ENCODE results near the gene CDA.
A peak's percentile ranks its signal among the peaks of the same experiment; 100 is the strongest.

CDA gene

DNA sequence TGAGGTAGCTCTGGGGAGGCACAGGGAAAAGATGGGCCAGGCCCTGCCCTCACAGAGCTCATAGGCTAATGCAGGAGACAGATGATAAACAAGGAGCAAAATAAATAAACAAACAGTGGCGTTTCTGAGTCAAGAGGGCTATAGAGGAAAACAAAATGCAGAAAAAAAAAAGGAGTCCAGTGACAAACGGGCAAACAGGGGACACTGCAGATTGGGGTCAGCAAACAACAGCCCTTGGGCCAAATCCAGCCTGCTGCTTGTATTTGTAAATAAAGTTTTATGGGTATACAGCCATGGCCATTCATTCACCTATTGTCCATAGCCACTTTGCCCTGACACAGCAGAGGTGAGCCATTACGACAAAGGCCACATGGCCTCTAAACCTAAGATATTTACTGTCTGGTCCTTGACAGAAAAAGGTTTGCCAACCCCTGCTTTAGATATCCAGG is 25.3 kb downstream of the CDA start:
- peaks cover 0 to 19% of the 10 kb centered on the region in 2 donors for H3K4me1 ChIP-seq (ENCODE audit: control insufficient read depth in 2 of 2, insufficient read depth in 2 of 2, low read length in 2 of 2)
- H3K27ac ChIP-seq (ENCODE audit: low read depth in 2 of 2, low read length in 2 of 2): peak overlapping the region; percentile 85 to 93
- no peaks in the 10 kb centered on the region for H3K36me3 ChIP-seq (ENCODE audit: control insufficient read depth in 2 of 2, insufficient read depth in 2 of 2, low read length in 2 of 2)
- peak overlapping the region in 1 of 2 donors; percentile 50 for H3K9ac ChIP-seq (ENCODE audit: low read depth in 1 of 2, low read length in 2 of 2)
- no peaks in the 10 kb centered on the region for H3K27me3 ChIP-seq (ENCODE audit: control insufficient read depth in 2 of 2, insufficient read depth in 2 of 2, low read length in 2 of 2)
- H3K9me3 ChIP-seq (ENCODE audit: control insufficient read depth in 2 of 2, low read length in 2 of 2): no peaks in the 10 kb centered on the region
- no peak overlapping the region for H3K4me3 ChIP-seq (ENCODE audit: low read length in 2 of 2)

DNA sequence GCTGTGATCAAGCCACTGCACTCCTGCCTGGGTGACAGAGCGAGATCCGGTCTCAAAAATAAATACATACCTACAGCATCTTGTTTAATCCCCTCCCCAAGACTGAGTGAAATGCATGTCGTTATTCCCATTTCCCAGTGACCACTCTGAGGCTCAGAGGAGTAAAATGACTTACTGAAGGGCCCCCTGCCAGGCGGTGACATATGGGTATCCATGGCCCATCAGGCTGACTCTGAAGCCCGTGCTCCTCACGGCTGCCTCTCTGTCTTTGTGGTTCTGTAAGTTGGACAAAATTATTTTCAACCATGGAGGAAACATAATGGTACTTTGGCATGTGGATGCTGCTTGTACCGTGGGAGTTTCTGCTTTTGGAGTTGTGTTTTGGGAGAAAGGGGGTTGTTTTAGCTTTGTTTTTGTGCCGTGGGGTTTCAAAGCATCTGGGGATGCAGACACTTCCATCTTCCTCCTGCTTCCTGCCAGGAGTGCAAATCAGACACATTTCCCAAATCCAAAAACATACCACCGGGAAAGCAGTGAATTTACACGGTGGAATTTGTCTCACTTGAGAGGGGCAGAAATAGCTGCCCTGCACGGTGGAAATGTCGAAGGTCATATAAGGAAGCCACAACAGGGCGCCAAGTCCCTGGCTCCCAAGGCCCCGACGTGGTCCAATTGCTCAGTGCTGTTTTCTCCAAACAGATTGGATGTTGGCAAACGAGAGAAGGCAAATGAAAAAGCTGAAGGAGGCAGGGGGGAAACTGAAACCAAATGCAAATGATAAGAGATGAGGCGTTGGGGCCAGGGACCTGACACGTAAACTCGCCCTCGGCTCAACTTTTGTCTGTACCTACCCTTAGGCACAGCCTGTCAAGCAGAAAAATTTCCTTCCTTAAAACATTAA is 27.3 kb downstream of the CDA start:
- Histone ChIP-seq H3K4me1 (ENCODE audit: control insufficient read depth in 2 of 2, insufficient read depth in 2 of 2, low read length in 2 of 2) (peaks cover 0 to 19% of the 10 kb centered on the region in 2 donors), H3K27me3 (ENCODE audit: control insufficient read depth in 2 of 2, insufficient read depth in 2 of 2, low read length in 2 of 2) (no peaks in the 10 kb centered on the region), H3K36me3 (ENCODE audit: control insufficient read depth in 2 of 2, insufficient read depth in 2 of 2, low read length in 2 of 2) (no peaks in the 10 kb centered on the region), H3K9ac (ENCODE audit: low read depth in 1 of 2, low read length in 2 of 2) (no peak overlapping the region), H3K9me3 (ENCODE audit: control insufficient read depth in 2 of 2, low read length in 2 of 2) (no peaks in the 10 kb centered on the region), H3K27ac (ENCODE audit: low read depth in 2 of 2, low read length in 2 of 2) (no peak overlapping the region), H3K4me3 (ENCODE audit: low read length in 2 of 2) (no peak overlapping the region)

DNA sequence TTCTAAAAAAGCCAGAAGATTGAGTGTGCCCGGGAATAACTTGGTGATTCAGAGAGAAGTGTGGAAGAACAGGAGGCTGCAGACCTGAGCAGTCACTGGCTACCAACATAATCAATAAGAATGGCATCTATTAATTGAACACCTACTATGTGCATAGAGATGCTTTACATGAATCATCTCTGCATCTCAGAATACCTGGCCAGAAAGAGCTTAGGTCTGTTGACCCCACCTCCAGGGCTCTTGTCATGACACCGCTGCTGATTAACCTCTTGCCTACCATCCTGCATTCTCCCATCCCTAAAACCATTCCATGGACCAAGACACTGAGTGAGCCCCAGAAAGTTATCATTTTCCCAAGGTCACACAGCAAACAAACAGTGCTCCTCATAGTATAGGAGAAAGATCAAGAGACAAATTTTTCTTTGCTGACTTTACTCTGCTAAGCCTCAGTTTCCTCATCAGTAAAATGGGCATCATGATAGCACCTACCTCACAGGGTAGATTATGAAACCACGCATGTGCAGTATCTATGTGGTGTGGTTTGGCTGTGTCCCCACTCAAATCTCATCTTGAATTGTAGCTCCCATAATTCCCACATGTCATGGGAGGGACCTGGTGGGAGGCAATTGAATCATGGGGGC is 28.1 kb downstream of the CDA start:
- Histone ChIP-seq H3K9me3 (ENCODE audit: control insufficient read depth in 2 of 2, low read length in 2 of 2) (no peaks in the 10 kb centered on the region), H3K27ac (ENCODE audit: low read depth in 2 of 2, low read length in 2 of 2) (no peak overlapping the region), H3K36me3 (ENCODE audit: control insufficient read depth in 2 of 2, insufficient read depth in 2 of 2, low read length in 2 of 2) (no peaks in the 10 kb centered on the region), H3K4me3 (ENCODE audit: low read length in 2 of 2) (no peak overlapping the region), H3K4me1 (ENCODE audit: control insufficient read depth in 2 of 2, insufficient read depth in 2 of 2, low read length in 2 of 2) (peaks cover 0 to 18% of the 10 kb centered on the region in 2 donors), H3K9ac (ENCODE audit: low read depth in 1 of 2, low read length in 2 of 2) (no peak overlapping the region), H3K27me3 (ENCODE audit: control insufficient read depth in 2 of 2, insufficient read depth in 2 of 2, low read length in 2 of 2) (no peaks in the 10 kb centered on the region)

DNA sequence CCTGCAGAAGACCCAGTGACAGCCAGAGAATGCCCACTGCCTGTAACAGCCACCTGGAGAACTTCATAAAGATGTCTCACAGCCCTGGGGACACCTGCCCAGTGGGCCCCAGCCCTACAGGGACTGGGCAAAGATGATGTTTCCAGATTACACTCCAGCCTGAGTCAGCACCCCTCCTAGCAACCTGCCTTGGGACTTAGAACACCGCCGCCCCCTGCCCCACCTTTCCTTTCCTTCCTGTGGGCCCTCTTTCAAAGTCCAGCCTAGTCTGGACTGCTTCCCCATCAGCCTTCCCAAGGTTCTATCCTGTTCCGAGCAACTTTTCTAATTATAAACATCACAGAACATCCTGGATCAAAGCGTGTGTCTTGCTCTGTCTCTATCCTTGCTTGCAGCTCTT is 29.7 kb downstream of the CDA start:
- no peaks in the 10 kb centered on the region for H3K36me3 ChIP-seq (ENCODE audit: control insufficient read depth in 2 of 2, insufficient read depth in 2 of 2, low read length in 2 of 2)
- no peak overlapping the region for H3K9ac ChIP-seq (ENCODE audit: low read depth in 1 of 2, low read length in 2 of 2)
- no peak overlapping the region for H3K4me3 ChIP-seq (ENCODE audit: low read length in 2 of 2)
- peaks cover 0 to 12% of the 10 kb centered on the region in 2 donors for H3K4me1 ChIP-seq (ENCODE audit: control insufficient read depth in 2 of 2, insufficient read depth in 2 of 2, low read length in 2 of 2)
- H3K9me3 ChIP-seq (ENCODE audit: control insufficient read depth in 2 of 2, low read length in 2 of 2): no peaks in the 10 kb centered on the region
- H3K27me3 ChIP-seq (ENCODE audit: control insufficient read depth in 2 of 2, insufficient read depth in 2 of 2, low read length in 2 of 2): no peaks in the 10 kb centered on the region
- H3K27ac ChIP-seq (ENCODE audit: low read depth in 2 of 2, low read length in 2 of 2): no peak overlapping the region

- H3K4me1 ChIP-seq (ENCODE audit: control insufficient read depth in 2 of 2, insufficient read depth in 2 of 2, low read length in 2 of 2): no peaks in the 10 kb centered on the region
Measured at GRCh38 chr1:20619999-20620398, 31.1 kb downstream of the CDA start.

DNA sequence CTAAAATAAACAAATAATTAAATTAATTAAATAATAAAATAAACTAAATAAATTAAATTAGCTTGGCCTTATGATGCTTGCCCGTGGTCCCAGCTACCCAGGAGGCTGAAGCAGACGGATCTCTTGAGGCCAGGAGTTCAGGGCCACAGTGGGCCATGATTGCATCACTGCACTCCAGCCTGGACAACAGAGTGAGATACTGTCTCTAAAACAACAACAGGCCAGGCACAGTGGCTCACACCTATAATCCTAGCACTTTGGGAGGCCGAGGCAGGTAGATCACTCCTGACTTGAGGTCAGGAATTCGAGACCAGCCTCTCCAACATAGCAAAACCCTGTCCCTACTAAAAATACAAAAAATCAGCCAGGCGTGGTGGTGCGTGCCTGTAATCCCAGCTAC is 32.1 kb downstream of the CDA start:
- Histone ChIP-seq H3K4me3 (ENCODE audit: low read length in 2 of 2) (no peak overlapping the region), H3K27ac (ENCODE audit: low read depth in 2 of 2, low read length in 2 of 2) (no peak overlapping the region), H3K9me3 (ENCODE audit: control insufficient read depth in 2 of 2, low read length in 2 of 2) (no peaks in the 10 kb centered on the region), H3K36me3 (ENCODE audit: control insufficient read depth in 2 of 2, insufficient read depth in 2 of 2, low read length in 2 of 2) (no peaks in the 10 kb centered on the region), H3K27me3 (ENCODE audit: control insufficient read depth in 2 of 2, insufficient read depth in 2 of 2, low read length in 2 of 2) (no peaks in the 10 kb centered on the region), H3K9ac (ENCODE audit: low read depth in 1 of 2, low read length in 2 of 2) (no peak overlapping the region), H3K4me1 (ENCODE audit: control insufficient read depth in 2 of 2, insufficient read depth in 2 of 2, low read length in 2 of 2) (no peaks in the 10 kb centered on the region)

More at GRCh38 chr1:20619999-20620398, 31.1 kb downstream of the CDA start:
- H3K27me3 ChIP-seq (ENCODE audit: control insufficient read depth in 2 of 2, insufficient read depth in 2 of 2, low read length in 2 of 2): no peaks in the 10 kb centered on the region
- no peaks in the 10 kb centered on the region for H3K9me3 ChIP-seq (ENCODE audit: control insufficient read depth in 2 of 2, low read length in 2 of 2)
- H3K36me3 ChIP-seq (ENCODE audit: control insufficient read depth in 2 of 2, insufficient read depth in 2 of 2, low read length in 2 of 2): no peaks in the 10 kb centered on the region
- no peak overlapping the region for H3K9ac ChIP-seq (ENCODE audit: low read depth in 1 of 2, low read length in 2 of 2)
- no peak overlapping the region for H3K27ac ChIP-seq (ENCODE audit: low read depth in 2 of 2, low read length in 2 of 2)
- H3K4me3 ChIP-seq (ENCODE audit: low read length in 2 of 2): no peak overlapping the region

GRCh38 chr1:20624709-20625108 is 35.8 kb downstream of the CDA start:
- no peaks in the 10 kb centered on the region for H3K9me3 ChIP-seq (ENCODE audit: control insufficient read depth in 2 of 2, low read length in 2 of 2)
- no peaks in the 10 kb centered on the region for H3K4me1 ChIP-seq (ENCODE audit: control insufficient read depth in 2 of 2, insufficient read depth in 2 of 2, low read length in 2 of 2)
- H3K27ac ChIP-seq (ENCODE audit: low read depth in 2 of 2, low read length in 2 of 2): no peak overlapping the region
- H3K9ac ChIP-seq (ENCODE audit: low read depth in 1 of 2, low read length in 2 of 2): no peak overlapping the region
- no peak overlapping the region for H3K4me3 ChIP-seq (ENCODE audit: low read length in 2 of 2)
- no peaks in the 10 kb centered on the region for H3K27me3 ChIP-seq (ENCODE audit: control insufficient read depth in 2 of 2, insufficient read depth in 2 of 2, low read length in 2 of 2)
- no peaks in the 10 kb centered on the region for H3K36me3 ChIP-seq (ENCODE audit: control insufficient read depth in 2 of 2, insufficient read depth in 2 of 2, low read length in 2 of 2)

- Histone ChIP-seq H3K9me3 (ENCODE audit: control insufficient read depth in 2 of 2, low read length in 2 of 2) (no peaks in the 10 kb centered on the region), H3K27ac (ENCODE audit: low read depth in 2 of 2, low read length in 2 of 2) (no peak overlapping the region), H3K9ac (ENCODE audit: low read depth in 1 of 2, low read length in 2 of 2) (no peak overlapping the region), H3K4me3 (ENCODE audit: low read length in 2 of 2) (no peak overlapping the region), H3K36me3 (ENCODE audit: control insufficient read depth in 2 of 2, insufficient read depth in 2 of 2, low read length in 2 of 2) (no peaks in the 10 kb centered on the region), H3K4me1 (ENCODE audit: control insufficient read depth in 2 of 2, insufficient read depth in 2 of 2, low read length in 2 of 2) (no peaks in the 10 kb centered on the region), H3K27me3 (ENCODE audit: control insufficient read depth in 2 of 2, insufficient read depth in 2 of 2, low read length in 2 of 2) (no peaks in the 10 kb centered on the region)
Measured at GRCh38 chr1:20625176-20626097, 36.5 kb downstream of the CDA start.

- no peaks in the 10 kb centered on the region for H3K4me1 ChIP-seq (ENCODE audit: control insufficient read depth in 2 of 2, insufficient read depth in 2 of 2, low read length in 2 of 2)
- no peak overlapping the region for H3K9ac ChIP-seq (ENCODE audit: low read depth in 1 of 2, low read length in 2 of 2)
- H3K4me3 ChIP-seq (ENCODE audit: low read length in 2 of 2): no peak overlapping the region
- H3K9me3 ChIP-seq (ENCODE audit: control insufficient read depth in 2 of 2, low read length in 2 of 2): no peaks in the 10 kb centered on the region
- no peak overlapping the region for H3K27ac ChIP-seq (ENCODE audit: low read depth in 2 of 2, low read length in 2 of 2)
- no peaks in the 10 kb centered on the region for H3K36me3 ChIP-seq (ENCODE audit: control insufficient read depth in 2 of 2, insufficient read depth in 2 of 2, low read length in 2 of 2)
- H3K27me3 ChIP-seq (ENCODE audit: control insufficient read depth in 2 of 2, insufficient read depth in 2 of 2, low read length in 2 of 2): no peaks in the 10 kb centered on the region
Measured at GRCh38 chr1:20626098-20626427, 37.2 kb downstream of the CDA start.

- no peak overlapping the region for H3K4me3 ChIP-seq (ENCODE audit: low read length in 2 of 2)
- H3K27ac ChIP-seq (ENCODE audit: low read depth in 2 of 2, low read length in 2 of 2): no peak overlapping the region
- no peaks in the 10 kb centered on the region for H3K27me3 ChIP-seq (ENCODE audit: control insufficient read depth in 2 of 2, insufficient read depth in 2 of 2, low read length in 2 of 2)
- H3K9ac ChIP-seq (ENCODE audit: low read depth in 1 of 2, low read length in 2 of 2): no peak overlapping the region
- H3K9me3 ChIP-seq (ENCODE audit: control insufficient read depth in 2 of 2, low read length in 2 of 2): no peaks in the 10 kb centered on the region
- no peaks in the 10 kb centered on the region for H3K36me3 ChIP-seq (ENCODE audit: control insufficient read depth in 2 of 2, insufficient read depth in 2 of 2, low read length in 2 of 2)
- H3K4me1 ChIP-seq (ENCODE audit: control insufficient read depth in 2 of 2, insufficient read depth in 2 of 2, low read length in 2 of 2): no peaks in the 10 kb centered on the region
Measured at GRCh38 chr1:20626524-20626923, 37.6 kb downstream of the CDA start.
